Right forelimb (tissue), 1 donor: ENCODE measurements around the gene EIF2S3.
A peak's percentile ranks its signal among the peaks of the same experiment; 100 is the strongest.
"Not testable (repeated sequence)": the region's sequence is repeated elsewhere in the genome, so short reads cannot be mapped to it uniquely, and the experiment has no call there.

Experiments used
- DNase-seq: peaks from one replicate; pipeline ENCODE4 v3.0.0-alpha.2; 2018

EIF2S3 gene

DNA sequence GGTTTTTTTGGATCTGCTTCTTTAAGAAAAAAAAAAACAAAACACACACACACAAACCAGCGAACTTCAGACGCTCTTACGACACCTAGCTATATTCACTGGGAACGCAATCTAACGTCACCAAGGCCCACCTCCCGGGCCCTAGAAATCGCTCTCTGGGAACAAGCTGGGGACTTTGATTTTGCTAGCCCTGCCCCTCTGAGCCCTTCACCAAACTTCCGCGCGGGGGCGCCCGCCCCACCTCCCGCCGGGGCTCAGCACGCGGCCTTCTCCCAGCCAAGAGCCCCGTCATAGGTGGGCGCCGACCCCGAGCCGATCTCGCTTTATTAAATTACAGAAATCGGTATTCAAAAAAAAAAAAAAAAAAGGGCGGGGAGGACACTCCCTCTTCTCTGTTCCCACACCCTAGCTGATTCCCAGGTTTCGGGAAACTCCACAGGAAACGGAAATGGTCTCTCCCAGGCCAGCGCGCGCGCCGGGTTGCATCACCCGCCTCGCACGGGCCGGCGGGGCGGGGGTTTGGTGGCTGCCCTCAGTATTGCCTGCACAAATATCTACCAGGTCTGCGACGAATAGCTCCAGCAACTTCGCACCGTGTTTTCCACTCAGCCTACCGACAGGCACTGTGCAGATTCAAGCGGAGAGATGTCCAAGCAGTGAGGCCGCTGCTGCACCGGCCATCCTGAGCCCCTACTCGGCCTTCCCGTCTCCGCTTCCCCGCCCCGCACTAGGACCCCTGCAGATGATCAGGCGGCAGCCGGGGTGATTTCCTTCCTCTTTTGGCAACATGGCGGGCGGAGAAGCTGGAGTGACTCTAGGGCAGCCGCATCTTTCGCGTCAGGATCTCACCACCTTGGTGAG, at the start of gene EIF2S3:
EIF2S3 (plus strand) TSS at position 775 of the 861 bp plus-strand sequence; CDS start at position 788, 13 bp downstream.
- DNase-seq: peak; percentile 89

DNA sequence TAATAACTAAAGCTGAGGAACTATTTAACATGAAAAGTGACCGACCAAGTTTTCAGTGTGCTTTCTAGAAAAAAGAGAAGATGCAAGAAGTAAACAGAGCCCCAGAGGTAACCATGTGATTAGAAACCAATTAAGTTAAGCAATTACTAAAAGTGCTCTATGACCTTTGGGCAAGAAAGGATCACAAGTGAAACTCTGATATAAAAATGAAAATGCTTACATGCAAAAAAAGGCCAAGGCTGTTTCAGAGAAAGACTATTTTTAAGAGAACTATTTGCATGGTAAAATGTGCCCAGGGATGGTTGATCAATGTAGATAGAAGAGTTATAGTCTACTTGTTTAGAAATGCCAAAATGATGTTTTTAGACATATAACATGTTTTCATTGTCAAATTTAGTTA, 49.7 kb upstream of the EIF2S3 start:
- DNase-seq: no peak

GRCh38 chrX:24005867-24006266, 48.9 kb upstream of the EIF2S3 start:
- no peak for DNase-seq

- DNase-seq: no peak
These were observed 42.5 kb upstream of the EIF2S3 start for GRCh38 chrX:24012266-24012665.

- no peak for DNase-seq
These were observed 40.3 kb upstream of the EIF2S3 start for GRCh38 chrX:24014388-24015018.

DNA sequence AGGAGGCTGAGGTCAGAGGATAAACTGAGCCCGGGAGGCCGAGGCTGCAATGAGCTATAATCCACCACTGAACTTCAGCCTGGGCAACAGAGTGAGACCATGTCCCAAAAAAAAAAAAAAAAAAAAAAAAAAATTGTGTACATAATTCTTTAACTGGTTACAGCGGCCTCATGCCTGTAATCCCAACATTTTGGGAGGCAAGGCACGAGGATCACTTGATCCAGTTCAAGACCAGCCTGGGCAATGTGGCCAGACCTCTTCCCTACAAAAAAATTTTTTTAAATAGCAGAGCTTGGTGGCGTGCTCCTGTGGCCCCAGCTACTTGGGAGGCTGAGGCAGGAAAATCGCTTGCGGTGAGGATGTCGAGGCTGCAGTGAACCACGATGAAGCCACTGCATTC, 37.1 kb upstream of the EIF2S3 start:
- no peak for DNase-seq

GRCh38 chrX:24018809-24019208, 35.9 kb upstream of the EIF2S3 start:
- DNase-seq: no peak

GRCh38 chrX:24019448-24019847, 35.3 kb upstream of the EIF2S3 start:
- DNase-seq: no peak

DNA sequence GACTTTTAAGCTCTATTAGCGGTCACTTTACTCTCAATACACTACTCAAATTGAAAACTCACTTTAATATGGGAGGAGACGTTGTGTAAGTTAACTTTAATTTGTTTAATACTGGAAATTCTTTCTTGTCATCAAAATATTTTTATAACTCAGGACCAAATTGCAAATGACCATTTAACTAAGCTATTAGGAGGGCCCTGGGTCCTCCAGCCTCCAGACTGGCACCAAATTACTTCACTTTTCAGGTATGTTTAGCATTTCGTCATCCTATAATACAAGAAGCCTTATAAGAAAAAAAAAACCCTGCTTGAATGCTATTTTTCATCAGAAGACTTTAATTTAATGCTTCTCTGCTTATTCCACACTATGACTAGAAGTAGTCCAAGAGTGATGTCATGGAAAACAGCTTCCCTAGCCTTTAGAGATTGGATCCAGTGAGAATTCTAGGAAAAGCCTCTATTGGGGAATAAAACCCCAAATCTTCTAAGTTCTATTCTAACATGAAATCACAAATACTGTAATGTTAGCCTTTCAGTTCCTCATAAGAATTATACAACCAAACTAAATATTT, 34.4 kb upstream of the EIF2S3 start:
- DNase-seq: no peak

DNA sequence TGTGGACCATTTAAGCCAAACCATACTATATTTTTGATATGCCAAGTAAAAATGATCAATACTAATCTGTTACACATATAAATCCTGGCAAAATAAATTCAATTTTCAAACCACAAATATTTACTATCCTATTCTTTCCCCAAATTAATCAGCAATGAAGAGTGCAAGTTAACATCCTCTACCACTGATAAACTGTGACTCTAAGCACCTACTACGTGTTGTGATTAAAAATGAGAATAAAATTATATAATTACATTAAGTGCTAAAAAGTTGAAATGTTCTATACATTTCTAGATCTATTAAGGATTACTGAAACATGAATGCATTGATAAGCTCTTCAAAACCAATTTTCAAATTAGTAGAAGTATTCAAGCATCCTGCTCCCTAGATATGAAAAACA, 31.2 kb upstream of the EIF2S3 start:
- no peak for DNase-seq

- DNase-seq: no peak
These were observed 30.6 kb upstream of the EIF2S3 start for GRCh38 chrX:24023972-24024669.

- peak; percentile 91 for DNase-seq
These were observed 29.7 kb upstream of the EIF2S3 start for GRCh38 chrX:24024819-24025740.

DNA sequence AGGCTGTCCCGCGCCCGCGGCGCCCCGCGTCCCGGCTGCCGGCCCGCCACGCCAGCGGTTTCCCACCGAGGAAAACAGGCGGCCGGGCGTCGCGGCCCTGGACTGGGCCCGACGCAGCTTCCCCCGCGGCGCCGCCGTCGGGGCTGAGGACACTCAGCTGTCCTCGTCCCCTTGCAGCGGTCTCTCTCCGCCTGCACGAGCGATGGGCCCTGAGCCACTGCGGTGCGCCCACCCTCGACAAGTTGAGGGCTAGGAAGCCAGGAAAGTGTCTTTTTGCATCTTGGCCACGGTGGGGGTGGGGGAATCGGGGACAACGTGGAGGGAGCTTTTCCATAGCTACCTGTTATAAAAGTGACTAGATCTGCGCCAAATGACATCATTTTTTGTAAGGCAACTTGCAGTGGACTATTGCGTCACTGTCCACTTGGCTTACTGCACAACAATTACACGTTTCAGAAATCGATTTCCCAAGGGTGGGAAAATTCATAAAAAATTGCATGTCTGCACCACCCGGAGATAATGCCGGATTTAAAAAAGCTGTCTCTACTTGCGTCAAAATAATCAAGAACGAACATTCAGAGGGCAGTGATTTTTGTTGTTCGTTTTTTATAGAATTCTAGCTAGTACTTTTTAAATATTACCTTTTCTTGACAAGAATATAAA, 28.9 kb upstream of the EIF2S3 start:
- no peak for DNase-seq

- DNase-seq: peak; percentile 44
These were observed 28.3 kb upstream of the EIF2S3 start for GRCh38 chrX:24026432-24026831.

- no peak for DNase-seq
These were observed 27.7 kb upstream of the EIF2S3 start, which contains the start of gene KLHL15 for GRCh38 chrX:24027086-24027485. TSS of gene KLHL15 (minus strand) at chrX:24027186. CDS start at chrX:24006693, 20,493 bp downstream.

GRCh38 chrX:24027985-24028384, 26.8 kb upstream of the EIF2S3 start:
- no peak for DNase-seq

- DNase-seq: no peak
These were observed 24.2 kb upstream of the EIF2S3 start for GRCh38 chrX:24030597-24030996.

DNA sequence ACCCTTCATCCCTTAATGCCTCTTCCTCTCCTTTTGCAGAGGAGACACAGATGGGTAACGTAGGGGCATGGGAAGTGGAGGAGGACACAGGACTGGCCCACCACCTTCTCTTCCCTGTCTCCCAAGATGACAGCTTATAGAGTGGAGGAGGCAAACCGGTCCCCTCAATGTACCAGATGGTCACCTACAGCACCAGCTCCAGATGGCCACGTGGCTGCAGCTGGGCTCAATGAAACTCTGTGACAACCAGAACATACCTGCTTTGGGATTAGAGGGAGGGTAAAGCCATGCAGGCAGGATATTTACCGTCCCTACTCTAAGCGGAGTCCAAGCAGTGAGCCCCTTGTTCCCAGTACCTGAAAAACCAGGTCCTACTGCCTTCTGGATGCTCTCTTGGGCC, 20.3 kb upstream of the EIF2S3 start:
- no peak for DNase-seq

- no peak for DNase-seq
These were observed 17.0 kb upstream of the EIF2S3 start for GRCh38 chrX:24037729-24038128.

DNA sequence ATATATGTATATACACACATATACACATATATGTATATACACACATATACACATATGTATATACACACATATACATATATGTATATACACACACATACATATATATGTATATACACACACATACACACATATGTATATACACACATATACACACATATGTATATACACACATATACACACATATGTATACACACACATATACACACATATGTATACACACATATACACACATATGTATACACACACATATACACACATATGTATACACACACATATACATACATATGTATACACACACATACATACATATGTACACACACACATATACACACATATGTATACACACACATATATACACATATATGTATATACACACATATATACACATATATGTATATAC, 8.7 kb upstream of the EIF2S3 start:
- DNase-seq: not testable (repeated sequence)

- not testable (repeated sequence) for DNase-seq
These were observed 5.1 kb upstream of the EIF2S3 start for GRCh38 chrX:24049643-24050042.
